H1 (cell line): ENCODE results near the gene RHBDD1. TPM values are rescaled to one million over a fixed set of nuclear protein-coding genes. Genes with fewer than 3 reads are reported as not detected.

ENCODE experiments used
- CTCF ChIA-PET: fragments of 300-600 bp; sonication (Branson Sonifier 250); formaldehyde crosslinking; loops from one replicate; lab custom pipeline; 2021; ENCODE audit not compliant: partially characterized antibody; lab: Charles Lee
- POLR2A ChIA-PET: fragments of 300-600 bp; sonication (Branson Sonifier 250); formaldehyde crosslinking; loops from one replicate; lab custom pipeline; 2021; ENCODE audit warnings: inconsistent platforms; ENCODE audit not compliant: partially characterized antibody; lab: Charles Lee
- DNase-seq, 2 experiments: peaks; one replicate each; pipeline versions ENCODE4 v3.0.0 to v3.0.0-alpha.2; 2010 to 2022; ENCODE audit warnings: low spot score in 2 of 2, low read depth in 1 of 2, mixed read lengths in 1 of 2
- FAIRE-seq: peaks from 2 replicates; lab custom pipeline; 2011; peaks lifted over from hg19 to GRCh38; lab: Jason Lieb, UNC
- H2AFZ ChIP-seq: 2 replicates; pipeline ENCODE4 v1.8.1; 2012; ENCODE audit warnings: low read length, inconsistent platforms
- H2AK5ac ChIP-seq: 2 replicates; pipeline ENCODE4 v1.6.1; 2013; ENCODE audit warnings: low read depth, low read length
- H2BK120ac ChIP-seq: replicated peaks from 2 replicates; pipeline ENCODE3; 2013; ENCODE audit warnings: low read depth, low read length, inconsistent platforms
- H2BK12ac ChIP-seq: 2 replicates; pipeline ENCODE4 v1.6.1; 2013; ENCODE audit warnings: low read depth, low read length
- H2BK15ac ChIP-seq: 2 replicates; pipeline ENCODE4 v1.6.1; 2013; ENCODE audit warnings: low read length
- H2BK20ac ChIP-seq: 2 replicates; pipeline ENCODE4 v1.6.1; 2013; ENCODE audit warnings: low read length
- H2BK5ac ChIP-seq: 2 replicates; pipeline ENCODE4 v1.6.1; 2013; ENCODE audit warnings: low read depth, low read length
- H3K14ac ChIP-seq: 2 replicates; pipeline ENCODE4 v1.6.1; 2013; ENCODE audit warnings: inconsistent platforms; ENCODE audit not compliant: insufficient read length
- H3K18ac ChIP-seq: 2 replicates; pipeline ENCODE4 v1.6.1; 2013; ENCODE audit warnings: low read length; ENCODE audit errors: extremely low read depth
- H3K23ac ChIP-seq: 2 replicates; pipeline ENCODE4 v1.6.1; 2013; ENCODE audit warnings: inconsistent platforms; ENCODE audit not compliant: insufficient read length
- H3K23me2 ChIP-seq: 2 replicates; pipeline ENCODE4 v1.6.1; 2013; ENCODE audit warnings: low read depth, low read length
- H3K27ac ChIP-seq: 2 replicates; pipeline ENCODE4 v1.6.1; 2011; ENCODE audit warnings: low read depth, low read length, inconsistent platforms
- H3K27me3 ChIP-seq, 4 experiments: replicated peaks in 1 of 4; 1 replicate in 1 of 4; 2 replicates in 3 of 4; pipeline versions ENCODE4 v1.6.1 to v1.8.1; 2011 to 2013; ENCODE audit warnings: low read length in 3 of 4, mild to moderate bottlenecking in 3 of 4, inconsistent platforms in 2 of 4, mixed read lengths in 2 of 4, moderate library complexity in 1 of 4; ENCODE audit not compliant: control insufficient read depth in 3 of 4, insufficient read depth in 3 of 4; ENCODE audit errors: extremely low read depth in 1 of 4
- H3K36me3 ChIP-seq, 4 experiments: 2 replicates each; pipeline versions ENCODE4 v1.6.1 to v1.8.1; 2011 to 2013; ENCODE audit warnings: mild to moderate bottlenecking in 4 of 4, low read length in 3 of 4, moderate library complexity in 2 of 4, control low read depth in 1 of 4, inconsistent platforms in 1 of 4; ENCODE audit not compliant: insufficient read depth in 4 of 4, control insufficient read depth in 2 of 4
- H3K4ac ChIP-seq: replicated peaks from 2 replicates; pipeline ENCODE3; 2013; ENCODE audit warnings: low read length, low read depth, mixed read lengths, inconsistent platforms; ENCODE audit not compliant: insufficient read length
- H3K4me1 ChIP-seq, 4 experiments: replicated peaks in 1 of 4; 1 replicate in 1 of 4; 2 replicates in 3 of 4; pipeline versions ENCODE4 v1.6.1 to v1.8.1; 2011 to 2013; ENCODE audit warnings: low read length in 3 of 4, inconsistent platforms in 2 of 4, mixed read lengths in 1 of 4; ENCODE audit not compliant: insufficient read depth in 4 of 4, control insufficient read depth in 3 of 4
- H3K4me2 ChIP-seq, 2 experiments: 2 replicates each; pipeline versions ENCODE4 v1.6.1 to v1.8.1; 2011 to 2013; ENCODE audit warnings: low read depth in 2 of 2, low read length in 2 of 2, control low read depth in 1 of 2, inconsistent platforms in 1 of 2, mild to moderate bottlenecking in 1 of 2; ENCODE audit not compliant: insufficient read depth in 1 of 2
- H3K4me3 ChIP-seq, 4 experiments: fragments of 200-600, 300-600 bp in 1 of 4; sonication (generic), shearing (Covaris generic), sonication (Bioruptor Twin) in 1 of 4; 2 replicates each; pipeline versions ENCODE4 v1.5.1 to v1.8.1; 2011 to 2016; ENCODE audit warnings: low read length in 4 of 4, low read depth in 3 of 4, control low read depth in 2 of 4, inconsistent platforms in 2 of 4, mild to moderate bottlenecking in 2 of 4, mixed read lengths in 1 of 4, moderate library complexity in 1 of 4; ENCODE audit not compliant: insufficient read depth in 2 of 4; ENCODE audit errors: extremely low read depth in 1 of 4
- H3K56ac ChIP-seq: replicated peaks from 2 replicates; pipeline ENCODE3; 2013; ENCODE audit warnings: low read depth, mild to moderate bottlenecking, mixed read lengths, low read length, inconsistent platforms; ENCODE audit not compliant: insufficient read length
- H3K79me1 ChIP-seq: 2 replicates; pipeline ENCODE4 v1.6.1; 2013; ENCODE audit warnings: low read depth, low read length, control low read depth
- H3K79me2 ChIP-seq, 2 experiments: 2 replicates each; pipeline versions ENCODE4 v1.6.1 to v1.8.1; 2012 to 2013; ENCODE audit warnings: low read length in 2 of 2, mild to moderate bottlenecking in 2 of 2, inconsistent platforms in 1 of 2; ENCODE audit not compliant: insufficient read depth in 2 of 2, control insufficient read depth in 1 of 2
- H3K9ac ChIP-seq, 4 experiments: replicated peaks in 1 of 4; 1 replicate in 1 of 4; 2 replicates in 3 of 4; pipeline versions ENCODE4 v1.6.1 to v1.8.1; 2011 to 2013; ENCODE audit warnings: low read depth in 3 of 4, low read length in 3 of 4, control low read depth in 2 of 4, mild to moderate bottlenecking in 2 of 4, moderate library complexity in 2 of 4, inconsistent platforms in 1 of 4; ENCODE audit errors: extremely low read depth in 1 of 4
- H3K9me3 ChIP-seq, 2 experiments: 2 replicates each; pipeline versions ENCODE4 v1.6.1 to v1.8.1; 2012 to 2013; ENCODE audit warnings: mild to moderate bottlenecking in 2 of 2, moderate library complexity in 2 of 2, control low read depth in 1 of 2, inconsistent platforms in 1 of 2, low read depth in 1 of 2, low read length in 1 of 2, mixed read lengths in 1 of 2; ENCODE audit not compliant: insufficient read depth in 2 of 2
- H4K20me1 ChIP-seq, 2 experiments: replicated peaks in 1 of 2; 2 replicates each; pipeline versions ENCODE3 to v1.8.1; 2011 to 2013; ENCODE audit warnings: inconsistent platforms in 2 of 2, low read length in 2 of 2, mild to moderate bottlenecking in 1 of 2; ENCODE audit not compliant: insufficient read depth in 2 of 2, control insufficient read depth in 1 of 2
- H4K5ac ChIP-seq: 2 replicates; pipeline ENCODE4 v1.6.1; 2013; ENCODE audit warnings: low read length, low read depth, mixed read lengths, inconsistent platforms; ENCODE audit not compliant: insufficient read length
- H4K8ac ChIP-seq: 2 replicates; pipeline ENCODE4 v1.8.0; 2013; ENCODE audit warnings: mild to moderate bottlenecking, moderate library complexity, low read length, inconsistent platforms; ENCODE audit not compliant: insufficient read depth; ENCODE audit errors: extremely low read depth
- H4K91ac ChIP-seq: replicated peaks from 2 replicates; pipeline ENCODE3; 2013; ENCODE audit warnings: low read length, mixed read lengths, inconsistent platforms; ENCODE audit not compliant: insufficient read length
- POU5F1 ChIP-seq: IDR thresholded peaks from 2 replicates; pipeline ENCODE4 v1.6.1; 2011; ENCODE audit warnings: low read depth, mild to moderate bottlenecking, low read length, moderate library complexity
- WGBS, 2 experiments: shearing (Covaris generic) in 1 of 2; methylation state at CpG; one replicate each; pipeline versions ENCODE4 v1.1.6 to v1.1.7; 2013 to 2015; ENCODE audit warnings: low lambda C conversion rate in 2 of 2, mixed read lengths in 2 of 2, inconsistent platforms in 1 of 2, low coverage in 1 of 2, missing lambda C conversion rate in 1 of 2; ENCODE audit not compliant: insufficient replicate concordance in 2 of 2, insufficient coverage in 1 of 2, insufficient read length in 1 of 2; ENCODE audit errors: extremely low coverage in 1 of 2, missing lambda C conversion rate in 1 of 2; 5-methylcytosine and 5-hydroxymethylcytosine counted together
- polyA plus RNA-seq, 7 experiments: library from polyadenylated mRNA; depleted of rRNA in 3 of 7; stranded (reverse) in 5 of 7; unstranded in 2 of 7; fragments of >200 nt in 5 of 7; fragments of 200-250 nt in 2 of 7; gene quantifications; 1 replicate in 5 of 7; 2 replicates in 1 of 7; 4 replicates in 1 of 7; pipeline versions ENCODE4 v1.2.1 to v1.2.3, GENCODE V29; 2011 to 2013; ENCODE audit warnings: missing spikeins in 2 of 7, mixed read lengths in 2 of 7
- total RNA-seq: library from RNA; stranded (reverse); fragmentation: NEBNext Ultra II Directional; extraction: Animal tissue kit (Norgen Biotek cat#: 25700); gene quantifications from 2 replicates; pipeline ENCODE4 v1.2.1, GENCODE V29; 2021

The RHBDD1 gene
- total and polyA plus RNA-seq, 2 of the 8 experiments (the other 6 are each of a cell fraction or from before 2014, with no cell fraction given), result 10.5 to 23.1 TPM

DNA sequence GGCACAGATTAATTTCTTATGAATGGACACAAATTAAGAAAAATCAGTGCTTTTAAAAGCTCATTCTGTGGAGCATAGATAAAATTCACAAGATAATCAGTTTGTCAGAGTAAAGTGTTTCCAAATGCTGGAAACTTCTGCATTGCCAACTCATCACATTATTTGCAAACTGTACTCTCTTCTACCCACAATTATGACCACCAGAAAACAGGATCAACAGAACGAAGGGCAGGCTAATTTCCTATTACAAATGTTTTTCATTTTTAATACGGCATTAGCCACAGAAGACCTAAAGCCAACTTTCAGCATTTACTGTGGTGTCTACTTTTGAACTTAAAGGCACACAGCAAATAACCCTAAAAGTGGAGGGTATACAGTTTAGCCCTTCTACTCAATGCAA, 42.2 kb upstream of the RHBDD1 start:
- FAIRE-seq, result no peak
- TF ChIP-seq POU5F1, result no peak

More for the DNA sequence above, 42.2 kb upstream of the RHBDD1 start:
- no peak overlapping the region for H3K14ac ChIP-seq
- no peak overlapping the region for H4K8ac ChIP-seq
- peak overlapping the region; percentile 58 to 95 for H3K4me2 ChIP-seq
- H2BK20ac ChIP-seq, result no peak overlapping the region
- WGBS, 2 experiments, result 93% methylated on average over 2 of the region's 2 CpGs; no CpG with 5 or more reads in 1 of the 2 experiments
- H2BK120ac ChIP-seq, result no peak overlapping the region
- H2BK12ac ChIP-seq, result no peak overlapping the region
- no peak for DNase-seq
- H3K4ac ChIP-seq, result no peak overlapping the region
- H4K5ac ChIP-seq, result no peak overlapping the region
- no peak overlapping the region for H3K9ac ChIP-seq
- POLR2A ChIA-PET, result interaction anchor here (1.6 kb wide), 1 partner anchor 42 kb away, joined by 4 read pairs; the partner anchor contains the start of gene RHBDD1
- peaks cover 0 to 80% of the 10 kb centered on the region in 2 experiments for H3K79me2 ChIP-seq
- H3K4me1 ChIP-seq, result peaks cover 10 to 31% (median 22%) of the 10 kb centered on the region in 4 experiments
- peaks cover 0 to 30% (median 9%) of the 10 kb centered on the region in 4 experiments; a peak in 4 of 8 replicates for H3K36me3 ChIP-seq
- CTCF ChIA-PET, result interaction anchor here (1.6 kb wide), 1 partner anchor 141 kb away, joined by 3 read pairs; no protein-coding TSS in a partner anchor
- no peak overlapping the region for H2BK5ac ChIP-seq
- H2BK15ac ChIP-seq, result no peak overlapping the region
- H3K27ac ChIP-seq, result no peak overlapping the region
- H4K20me1 ChIP-seq, result peaks cover 6 to 15% of the 10 kb centered on the region in 2 experiments
- no peak overlapping the region for H4K91ac ChIP-seq
- H3K27me3 ChIP-seq, result no peaks in the 10 kb centered on the region
- no peak overlapping the region for H2AK5ac ChIP-seq
- peaks cover 0 to 3% of the 10 kb centered on the region in 2 experiments; a peak in 1 of 4 replicates for H3K9me3 ChIP-seq
- H3K4me3 ChIP-seq, result peak overlapping the region in 2 of 4 experiments; percentile 7 to 59; a peak in 3 of 8 replicates
- H3K18ac ChIP-seq, result no peak overlapping the region
- no peak overlapping the region for H3K23ac ChIP-seq
- no peak overlapping the region for H3K56ac ChIP-seq
- H3K23me2 ChIP-seq, result peaks cover 12% of the 10 kb centered on the region; the same call in 1 of the 2 replicates
- H2AFZ ChIP-seq, result no peak overlapping the region
- H3K79me1 ChIP-seq, result 0 out of 2 replicates have a peak, but pooled peaks cover 3% of the 10 kb centered on the region
